ENCODE data around the gene PEDS1.

GRCh38 chr20:50142812-50143211 is 10.7 kb downstream of the PEDS1 start:
- no peak for TF ChIP-seq RAD21 (IDR thresholded peaks at IDR 0.05; ENCODE audit: low read length)
- no peak for TF ChIP-seq CTCF (conservative IDR thresholded peaks at IDR 0.05; ENCODE audit: low read depth, low read length)
- no peak for TF ChIP-seq POLR2A (IDR thresholded peaks at IDR 0.05; ENCODE audit: low read depth, low read length)
- TF ChIP-seq USF2 (IDR thresholded peaks at IDR 0.05; ENCODE audit: low read depth, low read length), result no peak
- TF ChIP-seq RFX5 (IDR thresholded peaks at IDR 0.05; ENCODE audit: low read depth, low read length), result no peak
- no peak for TF ChIP-seq RCOR1 (IDR thresholded peaks at IDR 0.05; ENCODE audit: insufficient replicate concordance, low read length)
- TF ChIP-seq CHD1 (IDR thresholded peaks at IDR 0.05; ENCODE audit: low read depth, low read length), result no peak
- TF ChIP-seq NFE2L2 (IDR thresholded peaks at IDR 0.05; ENCODE audit: low read depth, low read length), result no peak
- no peak for TF ChIP-seq SMC3 (IDR thresholded peaks at IDR 0.05; ENCODE audit: low read depth, low read length)

Measured in IMR-90 (cell line).